OCI-LY7 (cell line): ENCODE data around the gene IL21R.

Experiments
- EZH2phosphoT487 ChIP-seq: fragments of 200-600 bp; sonication (generic); IDR thresholded peaks from 2 replicates; pipeline ENCODE4 v1.6.1; 2018; ENCODE audit warnings: low read depth, borderline replicate concordance, mild to moderate bottlenecking, mixed run types, antibody characterized with exemption, low read length, moderate library complexity, mixed read lengths
- TF ChIP-seq, protein P1 (sequence below): fragments of 200-600 bp; sonication (generic); conservative IDR thresholded peaks from 2 replicates; pipeline ENCODE4 v1.5.1; 2014; ENCODE audit warnings: mild to moderate bottlenecking, antibody characterized with exemption, low read length, moderate library complexity, mixed read lengths

DNA sequence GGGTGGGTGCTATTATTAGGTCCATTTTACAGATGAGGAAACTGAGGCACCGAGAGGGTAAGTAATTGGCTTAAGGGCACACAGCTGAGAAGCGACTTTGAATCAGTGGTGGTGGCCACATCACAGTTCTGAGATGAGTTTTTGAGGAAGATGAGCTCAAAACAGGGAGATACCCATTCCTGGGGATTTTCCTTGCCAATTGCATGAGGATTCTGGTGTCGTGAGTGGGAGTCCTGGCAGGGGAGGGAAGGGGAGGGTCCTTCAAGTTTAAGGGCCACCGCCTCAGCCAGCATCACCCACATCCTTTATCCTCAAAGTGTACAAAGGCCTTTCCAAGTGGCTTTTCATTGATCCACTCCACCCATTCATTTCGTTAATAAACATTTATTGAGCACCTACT, 45.3 kb downstream of the IL21R start:
- TF ChIP-seq, protein P1, sequence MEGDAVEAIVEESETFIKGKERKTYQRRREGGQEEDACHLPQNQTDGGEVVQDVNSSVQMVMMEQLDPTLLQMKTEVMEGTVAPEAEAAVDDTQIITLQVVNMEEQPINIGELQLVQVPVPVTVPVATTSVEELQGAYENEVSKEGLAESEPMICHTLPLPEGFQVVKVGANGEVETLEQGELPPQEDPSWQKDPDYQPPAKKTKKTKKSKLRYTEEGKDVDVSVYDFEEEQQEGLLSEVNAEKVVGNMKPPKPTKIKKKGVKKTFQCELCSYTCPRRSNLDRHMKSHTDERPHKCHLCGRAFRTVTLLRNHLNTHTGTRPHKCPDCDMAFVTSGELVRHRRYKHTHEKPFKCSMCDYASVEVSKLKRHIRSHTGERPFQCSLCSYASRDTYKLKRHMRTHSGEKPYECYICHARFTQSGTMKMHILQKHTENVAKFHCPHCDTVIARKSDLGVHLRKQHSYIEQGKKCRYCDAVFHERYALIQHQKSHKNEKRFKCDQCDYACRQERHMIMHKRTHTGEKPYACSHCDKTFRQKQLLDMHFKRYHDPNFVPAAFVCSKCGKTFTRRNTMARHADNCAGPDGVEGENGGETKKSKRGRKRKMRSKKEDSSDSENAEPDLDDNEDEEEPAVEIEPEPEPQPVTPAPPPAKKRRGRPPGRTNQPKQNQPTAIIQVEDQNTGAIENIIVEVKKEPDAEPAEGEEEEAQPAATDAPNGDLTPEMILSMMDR = no peak
- no peak for TF ChIP-seq EZH2phosphoT487
